AG04450 (cell line): ENCODE data around the gene ZNF280D. TPM values are rescaled to one million over a fixed set of nuclear protein-coding genes. Genes with fewer than 3 reads are reported as not detected.

ENCODE experiments used
- CTCF ChIA-PET: fragments of 300-600, 350-600 bp; formaldehyde crosslinking; extraction: SDS; loops from one replicate; lab custom pipeline; 2022; ENCODE audit warnings: antibody characterized with exemption, inconsistent platforms; lab: Charles Lee
- POLR2A ChIA-PET: fragments of 350-600 bp; formaldehyde crosslinking; extraction: SDS; loops from one replicate; lab custom pipeline; 2021; ENCODE audit warnings: antibody characterized with exemption, inconsistent platforms; lab: Yijun Ruan, JAX
- DNase-seq: peaks from one replicate; pipeline ENCODE4 v3.0.0-alpha.2; 2011; ENCODE audit warnings: low read depth, low spot score
- H3K27ac ChIP-seq: one replicate; pipeline ENCODE4 v1.5.1; 2012; ENCODE audit warnings: low read depth, low read length, control low read depth
- H3K27me3 ChIP-seq: one replicate; pipeline ENCODE4 v1.6.0; 2012; ENCODE audit warnings: low read length; ENCODE audit not compliant: control insufficient read depth, insufficient read depth
- H3K4me3 ChIP-seq: 2 replicates; pipeline ENCODE4 v1.5.1; 2011; ENCODE audit warnings: mild to moderate bottlenecking, low read depth, low read length, control low read depth
- H3K9me3 ChIP-seq: 2 replicates; pipeline ENCODE4 v1.5.1; 2012; ENCODE audit warnings: low read length; ENCODE audit not compliant: control insufficient read depth, insufficient read depth
- polyA plus RNA-seq: library from polyadenylated mRNA; depleted of rRNA; stranded (reverse); fragments of >200 nt; gene quantifications from 2 replicates; pipeline ENCODE4 v1.2.3, GENCODE V29; 2011
- TF ChIP-seq, protein P1 (sequence below): IDR thresholded peaks from 2 replicates; pipeline ENCODE4 v1.5.1; 2011; ENCODE audit warnings: low read depth, low read length, control low read depth, inconsistent platforms

Gene ZNF280D
- polyA plus RNA-seq, 1 experiment: 17.6 TPM

GRCh38 chr15:56734013-56734635 is 815 bp upstream of the ZNF280D start:
- DNase-seq: no peak
- Histone ChIP-seq H3K27ac (peak overlapping the region; percentile 47), H3K27me3 (no peaks in the 10 kb centered on the region), H3K4me3 (no peak overlapping the region; the same call in 1 of the 2 replicates), H3K9me3 (peaks cover 5% of the 10 kb centered on the region)
- POLR2A ChIA-PET: interaction anchor here (0.6 to 1.1 kb wide), 6 partner anchors 16 to 1433 kb away, joined by 3 to 16 read pairs (median 4); no protein-coding TSS in a partner anchor
- TF ChIP-seq, protein P1, sequence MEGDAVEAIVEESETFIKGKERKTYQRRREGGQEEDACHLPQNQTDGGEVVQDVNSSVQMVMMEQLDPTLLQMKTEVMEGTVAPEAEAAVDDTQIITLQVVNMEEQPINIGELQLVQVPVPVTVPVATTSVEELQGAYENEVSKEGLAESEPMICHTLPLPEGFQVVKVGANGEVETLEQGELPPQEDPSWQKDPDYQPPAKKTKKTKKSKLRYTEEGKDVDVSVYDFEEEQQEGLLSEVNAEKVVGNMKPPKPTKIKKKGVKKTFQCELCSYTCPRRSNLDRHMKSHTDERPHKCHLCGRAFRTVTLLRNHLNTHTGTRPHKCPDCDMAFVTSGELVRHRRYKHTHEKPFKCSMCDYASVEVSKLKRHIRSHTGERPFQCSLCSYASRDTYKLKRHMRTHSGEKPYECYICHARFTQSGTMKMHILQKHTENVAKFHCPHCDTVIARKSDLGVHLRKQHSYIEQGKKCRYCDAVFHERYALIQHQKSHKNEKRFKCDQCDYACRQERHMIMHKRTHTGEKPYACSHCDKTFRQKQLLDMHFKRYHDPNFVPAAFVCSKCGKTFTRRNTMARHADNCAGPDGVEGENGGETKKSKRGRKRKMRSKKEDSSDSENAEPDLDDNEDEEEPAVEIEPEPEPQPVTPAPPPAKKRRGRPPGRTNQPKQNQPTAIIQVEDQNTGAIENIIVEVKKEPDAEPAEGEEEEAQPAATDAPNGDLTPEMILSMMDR: no peak
- CTCF ChIA-PET: interaction anchor here (1.1 kb wide), 1 partner anchor 12 kb away, joined by 5 read pairs; no protein-coding TSS in a partner anchor

- TF ChIP-seq, protein P1: no peak
- Histone ChIP-seq H3K4me3 (peak overlapping the region; percentile 73), H3K9me3 (peaks cover 5% of the 10 kb centered on the region), H3K27me3 (no peaks in the 10 kb centered on the region), H3K27ac (peak overlapping the region; percentile 88)
- no peak for DNase-seq
- CTCF ChIA-PET: interaction anchor here (0.6 to 0.8 kb wide), 2 partner anchors 58 to 236 kb away, joined by 3 read pairs; no protein-coding TSS in a partner anchor
- POLR2A ChIA-PET: interaction anchor here (1.2 kb wide), 1 partner anchor 99 kb away, joined by 3 read pairs; no protein-coding TSS in a partner anchor
Observed at GRCh38 chr15:56732886-56733135, 498 bp downstream of the ZNF280D start.

- DNase-seq: no peak
- no peaks in the 10 kb centered on the region for H3K27me3 ChIP-seq
- CTCF ChIA-PET: interaction anchor here (0.6 kb wide), 1 partner anchor 58 kb away, joined by 3 read pairs; no protein-coding TSS in a partner anchor
- TF ChIP-seq, protein P1: no peak
- peaks cover 5% of the 10 kb centered on the region for H3K9me3 ChIP-seq
- peak overlapping the region; percentile 73 for H3K4me3 ChIP-seq
- POLR2A ChIA-PET: interaction anchor here (1.2 kb wide), 1 partner anchor 99 kb away, joined by 3 read pairs; no protein-coding TSS in a partner anchor
- H3K27ac ChIP-seq: peak overlapping the region; percentile 88
Observed at GRCh38 chr15:56732135-56732885, 999 bp downstream of the ZNF280D start.

DNA sequence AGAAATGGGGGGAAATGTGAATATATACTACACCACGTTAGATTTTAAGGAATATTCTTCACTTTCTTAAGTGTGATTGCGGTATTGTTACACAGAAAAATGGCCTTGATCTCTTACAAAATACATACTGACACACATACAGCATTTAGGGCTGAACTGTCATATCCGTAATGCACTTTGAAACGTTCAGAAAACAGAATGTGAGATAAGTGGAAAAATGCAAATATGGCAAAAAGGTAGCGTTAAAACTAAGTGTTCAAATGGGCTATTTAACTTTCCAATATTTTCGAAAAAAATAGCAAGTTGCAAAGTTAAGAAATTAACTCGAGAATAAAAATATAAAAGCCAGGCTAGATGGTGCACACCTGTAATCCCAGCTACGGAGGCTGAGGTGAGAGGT is 1.8 kb downstream of the ZNF280D start:
- DNase-seq: no peak
- Histone ChIP-seq H3K27ac (no peak overlapping the region), H3K4me3 (peak overlapping the region; percentile 73), H3K9me3 (peaks cover 5% of the 10 kb centered on the region), H3K27me3 (no peaks in the 10 kb centered on the region)
- TF ChIP-seq, protein P1: no peak
- ChIA-PET CTCF (interaction anchor here (0.6 kb wide), 1 partner anchor 267 kb away, joined by 4 read pairs; no protein-coding TSS in a partner anchor), POLR2A (interaction anchor here (1.2 kb wide), 1 partner anchor 100 kb away, joined by 3 read pairs; no protein-coding TSS in a partner anchor)

GRCh38 chr15:56729561-56729960 is 3.7 kb downstream of the ZNF280D start:
- H3K9me3 ChIP-seq: peaks cover 5% of the 10 kb centered on the region
- DNase-seq: no peak
- POLR2A ChIA-PET: no interaction called here
- TF ChIP-seq, protein P1: no peak
- H3K27ac ChIP-seq: no peak overlapping the region
- CTCF ChIA-PET: interaction anchor here (0.6 kb wide), 1 partner anchor 92 kb away, joined by 15 read pairs; no protein-coding TSS in a partner anchor
- no peak overlapping the region for H3K4me3 ChIP-seq
- H3K27me3 ChIP-seq: no peaks in the 10 kb centered on the region
